Lung (tissue), 12 donors: ENCODE results near the gene TMEM150C. TPM values are rescaled to one million over a fixed set of nuclear protein-coding genes. Genes with fewer than 3 reads are reported as not detected.
"Not testable (repeated sequence)": the region's sequence is repeated elsewhere in the genome, so short reads cannot be mapped to it uniquely, and the experiment has no call there.

Experiments
- ATAC-seq: fragments of 200-7000 bp; cut with Tn5 transposase; one replicate; pipeline ENCODE4 v1.9.1; 2020; ENCODE audit warnings: moderate number of reproducible peaks; ENCODE audit not compliant: insufficient read depth, low FRiP score
- DNase-seq, 3 donors: peaks; one replicate each; pipeline ENCODE4 v3.0.0-alpha.2; 2013 to 2017
- H3K27ac ChIP-seq, 2 donors: one replicate each; pipeline ENCODE4 v1.5.1; 2013; ENCODE audit warnings: mild to moderate bottlenecking in 2 of 2, moderate library complexity in 2 of 2, control low read depth in 1 of 2, inconsistent platforms in 1 of 2, low read depth in 1 of 2, low read length in 1 of 2
- H3K27me3 ChIP-seq, 3 donors: one replicate each; pipeline ENCODE4 v1.5.1; 2013; ENCODE audit warnings: low read length in 2 of 3; ENCODE audit not compliant: control insufficient read depth in 3 of 3, insufficient read depth in 3 of 3
- H3K36me3 ChIP-seq, 4 donors: one replicate each; pipeline ENCODE4 v1.5.1; 2013; ENCODE audit warnings: low read length in 4 of 4, mild to moderate bottlenecking in 1 of 4, moderate library complexity in 1 of 4; ENCODE audit not compliant: control insufficient read depth in 4 of 4, insufficient read depth in 4 of 4
- H3K4me1 ChIP-seq, 5 donors: one replicate each; pipeline ENCODE4 v1.5.1; 2013; ENCODE audit warnings: low read length in 5 of 5, mild to moderate bottlenecking in 2 of 5, moderate library complexity in 1 of 5; ENCODE audit not compliant: control insufficient read depth in 5 of 5, insufficient read depth in 5 of 5
- H3K4me3 ChIP-seq: one replicate; pipeline ENCODE4 v1.5.1; 2013; ENCODE audit warnings: mild to moderate bottlenecking, control low read depth, moderate library complexity
- H3K9ac ChIP-seq, 2 donors: one replicate each; pipeline ENCODE4 v1.5.1; 2013; ENCODE audit warnings: low read length in 2 of 2, control low read depth in 1 of 2; ENCODE audit not compliant: insufficient read depth in 1 of 2
- H3K9me3 ChIP-seq, 4 donors: one replicate each; pipeline ENCODE4 v1.5.1; 2013; ENCODE audit warnings: low read length in 3 of 4, mild to moderate bottlenecking in 1 of 4, moderate library complexity in 1 of 4; ENCODE audit not compliant: control insufficient read depth in 4 of 4, insufficient read depth in 3 of 4
- WGBS, 2 donors: extraction: QIAGEN DNeasy Blood & Tissue Kit; methylation state at CpG; one replicate each; pipeline ENCODE4 v1.1.7; 2013; 5-methylcytosine and 5-hydroxymethylcytosine counted together
- polyA plus RNA-seq, 2 donors: library from polyadenylated mRNA; stranded (reverse); fragments of 200-250 nt; gene quantifications; one replicate each; pipeline ENCODE4 v1.2.1, GENCODE V29; 2013
- total RNA-seq, 2 donors: library from RNA; depleted of rRNA in 1 of 2; stranded (reverse); fragments of >200 nt in 1 of 2; gene quantifications; one replicate each; pipeline ENCODE4 v1.2.1, GENCODE V29; 2014 to 2021
- TF ChIP-seq, protein P1 (sequence below): IDR thresholded peaks from 2 replicates; pipeline ENCODE4 v1.5.1; 2012; ENCODE audit warnings: mild to moderate bottlenecking; ENCODE audit errors: control extremely low read depth, extremely low read depth
- donor health status: control.
- donor health status: control.
- donor health status: Bipolar disorder and iron deficiency.
- donor health status: healthy.
- donor health status: DM: yes; HTN: yes; CAD: no.

The TMEM150C gene
- total and polyA plus RNA-seq, 4 donors, result 2.5 to 10.4 (median 4.2) TPM

GRCh38 chr4:82482387-82482786, 79.4 kb downstream of the TMEM150C start:
- TF ChIP-seq, protein P1, sequence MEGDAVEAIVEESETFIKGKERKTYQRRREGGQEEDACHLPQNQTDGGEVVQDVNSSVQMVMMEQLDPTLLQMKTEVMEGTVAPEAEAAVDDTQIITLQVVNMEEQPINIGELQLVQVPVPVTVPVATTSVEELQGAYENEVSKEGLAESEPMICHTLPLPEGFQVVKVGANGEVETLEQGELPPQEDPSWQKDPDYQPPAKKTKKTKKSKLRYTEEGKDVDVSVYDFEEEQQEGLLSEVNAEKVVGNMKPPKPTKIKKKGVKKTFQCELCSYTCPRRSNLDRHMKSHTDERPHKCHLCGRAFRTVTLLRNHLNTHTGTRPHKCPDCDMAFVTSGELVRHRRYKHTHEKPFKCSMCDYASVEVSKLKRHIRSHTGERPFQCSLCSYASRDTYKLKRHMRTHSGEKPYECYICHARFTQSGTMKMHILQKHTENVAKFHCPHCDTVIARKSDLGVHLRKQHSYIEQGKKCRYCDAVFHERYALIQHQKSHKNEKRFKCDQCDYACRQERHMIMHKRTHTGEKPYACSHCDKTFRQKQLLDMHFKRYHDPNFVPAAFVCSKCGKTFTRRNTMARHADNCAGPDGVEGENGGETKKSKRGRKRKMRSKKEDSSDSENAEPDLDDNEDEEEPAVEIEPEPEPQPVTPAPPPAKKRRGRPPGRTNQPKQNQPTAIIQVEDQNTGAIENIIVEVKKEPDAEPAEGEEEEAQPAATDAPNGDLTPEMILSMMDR, result no peak
- no peak overlapping the region for H3K4me3 ChIP-seq
- H3K4me1 ChIP-seq, result peaks cover 0 to 4% (median 0%) of the 10 kb centered on the region in 5 donors
- ATAC-seq (no peak), DNase-seq (no peak)
- H3K36me3 ChIP-seq, result no peaks in the 10 kb centered on the region
- no peaks in the 10 kb centered on the region for H3K27me3 ChIP-seq
- WGBS, 2 donors, result 91 to 94% methylated on average over 6 of the region's 6 CpGs
- H3K9ac ChIP-seq, result no peak overlapping the region
- H3K27ac ChIP-seq, result no peak overlapping the region
- H3K9me3 ChIP-seq, result no peaks in the 10 kb centered on the region

GRCh38 chr4:82481506-82481840, 80.3 kb downstream of the TMEM150C start:
- no peaks in the 10 kb centered on the region for H3K9me3 ChIP-seq
- H3K9ac ChIP-seq, result no peak overlapping the region
- no peaks in the 10 kb centered on the region for H3K27me3 ChIP-seq
- TF ChIP-seq, protein P1, result no peak
- no peak for ATAC-seq
- H3K36me3 ChIP-seq, result no peaks in the 10 kb centered on the region
- H3K27ac ChIP-seq, result no peak overlapping the region
- WGBS, 2 donors, result 84 to 85% methylated on average over 6 of the region's 6 CpGs
- H3K4me1 ChIP-seq, result peaks cover 0 to 4% (median 0%) of the 10 kb centered on the region in 5 donors
- DNase-seq, result no peak
- no peak overlapping the region for H3K4me3 ChIP-seq

GRCh38 chr4:82480771-82481505, 80.8 kb downstream of the TMEM150C start:
- Histone ChIP-seq H3K36me3 (no peaks in the 10 kb centered on the region), H3K27ac (no peak overlapping the region), H3K4me1 (peaks cover 0 to 4% (median 0%) of the 10 kb centered on the region in 5 donors), H3K9ac (no peak overlapping the region), H3K9me3 (no peaks in the 10 kb centered on the region), H3K27me3 (no peaks in the 10 kb centered on the region), H3K4me3 (no peak overlapping the region)
- DNase-seq (no peak), ATAC-seq (no peak)
- TF ChIP-seq, protein P1, result no peak
- 92 to 96% methylated on average over 10 of the region's 10 CpGs for WGBS, 2 donors

GRCh38 chr4:82479562-82479961, 82.2 kb downstream of the TMEM150C start:
- no peaks in the 10 kb centered on the region for H3K27me3 ChIP-seq
- ATAC-seq (no peak), DNase-seq (no peak)
- H3K36me3 ChIP-seq, result no peaks in the 10 kb centered on the region
- H3K27ac ChIP-seq, result no peak overlapping the region
- TF ChIP-seq, protein P1, result no peak
- H3K9ac ChIP-seq, result no peak overlapping the region
- H3K4me1 ChIP-seq, result peaks cover 0 to 2% (median 0%) of the 10 kb centered on the region in 5 donors
- WGBS, 2 donors, result 96 to 97% methylated on average over 14 of the region's 14 CpGs
- H3K4me3 ChIP-seq, result no peak overlapping the region
- no peaks in the 10 kb centered on the region for H3K9me3 ChIP-seq

DNA sequence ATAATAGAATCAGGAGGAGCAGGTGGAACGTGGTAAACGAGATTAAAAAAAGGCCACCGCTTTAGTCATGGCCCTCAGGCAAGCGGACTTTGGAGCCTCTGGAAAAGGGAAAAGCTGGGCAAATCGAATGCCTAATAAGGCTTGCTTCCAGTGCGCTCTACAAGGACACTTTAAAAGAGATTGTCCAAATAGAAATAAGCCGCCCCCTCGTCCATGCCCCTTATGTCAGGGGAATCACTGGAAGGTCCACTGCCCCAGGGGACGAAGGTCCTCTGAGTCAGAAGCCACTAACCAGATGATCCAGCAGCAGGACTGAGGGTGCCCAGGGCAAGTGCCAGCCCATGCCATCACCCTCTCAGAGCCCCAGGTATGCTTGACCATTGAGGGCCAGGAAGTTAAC, 84.3 kb downstream of the TMEM150C start:
- not testable (repeated sequence) for H3K27ac ChIP-seq, H3K27me3 ChIP-seq, H3K4me3 ChIP-seq, H3K36me3 ChIP-seq, H3K9ac ChIP-seq, DNase-seq, H3K9me3 ChIP-seq, H3K4me1 ChIP-seq, ATAC-seq
- 88 to 92% methylated on average over 9 of the region's 9 CpGs for WGBS, 2 donors
